ENCODE measurements around the gene FARP1.

- TF ChIP-seq, protein P1, sequence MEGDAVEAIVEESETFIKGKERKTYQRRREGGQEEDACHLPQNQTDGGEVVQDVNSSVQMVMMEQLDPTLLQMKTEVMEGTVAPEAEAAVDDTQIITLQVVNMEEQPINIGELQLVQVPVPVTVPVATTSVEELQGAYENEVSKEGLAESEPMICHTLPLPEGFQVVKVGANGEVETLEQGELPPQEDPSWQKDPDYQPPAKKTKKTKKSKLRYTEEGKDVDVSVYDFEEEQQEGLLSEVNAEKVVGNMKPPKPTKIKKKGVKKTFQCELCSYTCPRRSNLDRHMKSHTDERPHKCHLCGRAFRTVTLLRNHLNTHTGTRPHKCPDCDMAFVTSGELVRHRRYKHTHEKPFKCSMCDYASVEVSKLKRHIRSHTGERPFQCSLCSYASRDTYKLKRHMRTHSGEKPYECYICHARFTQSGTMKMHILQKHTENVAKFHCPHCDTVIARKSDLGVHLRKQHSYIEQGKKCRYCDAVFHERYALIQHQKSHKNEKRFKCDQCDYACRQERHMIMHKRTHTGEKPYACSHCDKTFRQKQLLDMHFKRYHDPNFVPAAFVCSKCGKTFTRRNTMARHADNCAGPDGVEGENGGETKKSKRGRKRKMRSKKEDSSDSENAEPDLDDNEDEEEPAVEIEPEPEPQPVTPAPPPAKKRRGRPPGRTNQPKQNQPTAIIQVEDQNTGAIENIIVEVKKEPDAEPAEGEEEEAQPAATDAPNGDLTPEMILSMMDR (conservative IDR thresholded peaks at IDR 0.05), result peak; percentile 9; the same call in 1 of the 2 replicates
- TF ChIP-seq ZFX (IDR thresholded peaks at IDR 0.05), result no peak
These were observed 202.4 kb downstream of the FARP1 start for GRCh38 chr13:98345107-98345935.

Measured in C4-2B (cell line).